Activated naive CD8-positive, alpha-beta T cell treated with anti-CD3 and anti-CD28 coated beads for 36 hours (primary cell): ENCODE results near the gene DAPK3. TPM values are rescaled to one million over a fixed set of nuclear protein-coding genes. Genes with fewer than 3 reads are reported as not detected.
"Not testable (repeated sequence)": the region's sequence is repeated elsewhere in the genome, so short reads cannot be mapped to it uniquely, and the experiment has no call there.

Source experiments
- DNase-seq: peaks from one replicate; pipeline ENCODE4 v3.0.0; 2021
- H3K27ac Mint-ChIP-seq: one replicate; pipeline ENCODE4 v1.8.0; 2022; ENCODE audit warnings: mild to moderate bottlenecking, moderate library complexity, mixed read lengths
- H3K27me3 Mint-ChIP-seq: one replicate; pipeline ENCODE4 v1.8.0; 2022; ENCODE audit warnings: mild to moderate bottlenecking, mixed read lengths
- H3K36me3 Mint-ChIP-seq: one replicate; pipeline ENCODE4 v1.8.0; 2021; ENCODE audit warnings: mild to moderate bottlenecking, mixed read lengths
- H3K4me1 Mint-ChIP-seq: one replicate; pipeline ENCODE4 v1.8.0; 2021; ENCODE audit warnings: mixed read lengths
- H3K4me3 Mint-ChIP-seq: one replicate; pipeline ENCODE4 v1.8.0; 2022; ENCODE audit warnings: mild to moderate bottlenecking, moderate library complexity, mixed read lengths
- H3K9me3 Mint-ChIP-seq: one replicate; pipeline ENCODE4 v1.8.0; 2022; ENCODE audit warnings: mixed read lengths
- total RNA-seq, 2 experiments: library from RNA; stranded (reverse); gene quantifications; one replicate each; pipeline ENCODE4 v1.2.3, GENCODE V29; 2021

Gene DAPK3
- total RNA-seq, 2 experiments from 2014 or later: 31.6 to 32.2 TPM

- Mint-ChIP-seq H3K27ac (no peak overlapping the region), H3K9me3 (no peaks in the 10 kb centered on the region), H3K4me1 (peaks cover 6% of the 10 kb centered on the region), H3K4me3 (no peak overlapping the region), H3K27me3 (no peaks in the 10 kb centered on the region), H3K36me3 (no peaks in the 10 kb centered on the region)
- DNase-seq: no peak
These were observed 15.2 kb downstream of the DAPK3 start for GRCh38 chr19:3955688-3956087.

GRCh38 chr19:3955276-3955675, 15.6 kb downstream of the DAPK3 start:
- H3K36me3 Mint-ChIP-seq, H3K9me3 Mint-ChIP-seq, H3K4me3 Mint-ChIP-seq, H3K4me1 Mint-ChIP-seq, H3K27ac Mint-ChIP-seq, DNase-seq, H3K27me3 Mint-ChIP-seq: not testable (repeated sequence)

GRCh38 chr19:3954107-3954506, 16.8 kb downstream of the DAPK3 start:
- Mint-ChIP-seq H3K36me3 (no peaks in the 10 kb centered on the region), H3K4me3 (no peak overlapping the region), H3K9me3 (no peaks in the 10 kb centered on the region), H3K27me3 (no peaks in the 10 kb centered on the region), H3K27ac (no peak overlapping the region), H3K4me1 (peaks cover 6% of the 10 kb centered on the region)
- no peak for DNase-seq

- not testable (repeated sequence) for DNase-seq, H3K4me1 Mint-ChIP-seq, H3K27me3 Mint-ChIP-seq, H3K36me3 Mint-ChIP-seq, H3K9me3 Mint-ChIP-seq
- peak overlapping the region; percentile 79 for H3K27ac Mint-ChIP-seq
- H3K4me3 Mint-ChIP-seq: peak overlapping the region; percentile 56
These were observed 18.1 kb downstream of the DAPK3 start for GRCh38 chr19:3952755-3953276.

- peaks cover 6% of the 10 kb centered on the region for H3K4me1 Mint-ChIP-seq
These were observed 19.7 kb downstream of the DAPK3 start for GRCh38 chr19:3950871-3951861.

GRCh38 chr19:3949997-3950859, 20.7 kb downstream of the DAPK3 start:
- Mint-ChIP-seq H3K4me1 (peaks cover 6% of the 10 kb centered on the region), H3K27ac (no peak overlapping the region), H3K9me3 (no peaks in the 10 kb centered on the region), H3K4me3 (peak overlapping the region; percentile 43), H3K27me3 (no peaks in the 10 kb centered on the region), H3K36me3 (no peaks in the 10 kb centered on the region)
- no peak for DNase-seq

More at GRCh38 chr19:3950871-3951861, 19.7 kb downstream of the DAPK3 start:
- Mint-ChIP-seq H3K36me3 (no peaks in the 10 kb centered on the region), H3K4me3 (peak overlapping the region; percentile 75), H3K27ac (peak overlapping the region; percentile 78), H3K9me3 (no peaks in the 10 kb centered on the region), H3K27me3 (no peaks in the 10 kb centered on the region)
- DNase-seq: no peak

GRCh38 chr19:3949294-3949693, 21.6 kb downstream of the DAPK3 start:
- no peak overlapping the region for H3K27ac Mint-ChIP-seq
- H3K27me3 Mint-ChIP-seq: no peaks in the 10 kb centered on the region
- peaks cover 6% of the 10 kb centered on the region for H3K4me1 Mint-ChIP-seq
- H3K36me3 Mint-ChIP-seq: no peaks in the 10 kb centered on the region
- H3K4me3 Mint-ChIP-seq: no peak overlapping the region
- H3K9me3 Mint-ChIP-seq: no peaks in the 10 kb centered on the region
- no peak for DNase-seq

- not testable (repeated sequence) for H3K4me1 Mint-ChIP-seq, H3K27ac Mint-ChIP-seq, H3K4me3 Mint-ChIP-seq, DNase-seq, H3K9me3 Mint-ChIP-seq, H3K27me3 Mint-ChIP-seq, H3K36me3 Mint-ChIP-seq
These were observed 23.5 kb downstream of the DAPK3 start for GRCh38 chr19:3947316-3947933.

- Mint-ChIP-seq H3K9me3 (no peaks in the 10 kb centered on the region), H3K36me3 (no peaks in the 10 kb centered on the region), H3K27ac (no peak overlapping the region), H3K4me1 (peaks cover under 1% of the 10 kb centered on the region), H3K4me3 (no peak overlapping the region), H3K27me3 (no peaks in the 10 kb centered on the region)
- DNase-seq: no peak
These were observed 25.1 kb downstream of the DAPK3 start for GRCh38 chr19:3945838-3946237.

GRCh38 chr19:3944018-3944721, 26.7 kb downstream of the DAPK3 start:
- Mint-ChIP-seq H3K4me1 (no peaks in the 10 kb centered on the region), H3K27me3 (no peaks in the 10 kb centered on the region), H3K4me3 (no peak overlapping the region), H3K27ac (no peak overlapping the region), H3K9me3 (no peaks in the 10 kb centered on the region), H3K36me3 (no peaks in the 10 kb centered on the region)
- DNase-seq: no peak

- no peaks in the 10 kb centered on the region for H3K4me1 Mint-ChIP-seq
- DNase-seq: no peak
- no peaks in the 10 kb centered on the region for H3K9me3 Mint-ChIP-seq
- no peaks in the 10 kb centered on the region for H3K36me3 Mint-ChIP-seq
- no peaks in the 10 kb centered on the region for H3K27me3 Mint-ChIP-seq
- no peak overlapping the region for H3K27ac Mint-ChIP-seq
- no peak overlapping the region for H3K4me3 Mint-ChIP-seq
These were observed 28.0 kb downstream of the DAPK3 start for GRCh38 chr19:3942790-3943409.

- not testable (repeated sequence) for DNase-seq, H3K4me3 Mint-ChIP-seq, H3K27ac Mint-ChIP-seq, H3K36me3 Mint-ChIP-seq, H3K9me3 Mint-ChIP-seq, H3K4me1 Mint-ChIP-seq
- peaks cover 20% of the 10 kb centered on the region for H3K27me3 Mint-ChIP-seq
These were observed 32.5 kb downstream of the DAPK3 start for GRCh38 chr19:3938300-3938950.

GRCh38 chr19:3936506-3937442, 34.1 kb downstream of the DAPK3 start:
- DNase-seq: no peak
- Mint-ChIP-seq H3K27me3 (peaks cover 28% of the 10 kb centered on the region), H3K4me3 (no peak overlapping the region), H3K4me1 (no peaks in the 10 kb centered on the region), H3K9me3 (no peaks in the 10 kb centered on the region), H3K27ac (no peak overlapping the region), H3K36me3 (no peaks in the 10 kb centered on the region)
